ENCODE measurements around the gene RNF224. TPM values are rescaled to one million over a fixed set of nuclear protein-coding genes. Genes with fewer than 3 reads are reported as not detected.
"Not testable (repeated sequence)": the region's sequence is repeated elsewhere in the genome, so short reads cannot be mapped to it uniquely, and the experiment has no call there.

Gene RNF224
- polyA plus RNA-seq, 2 of the 4 experiments (the other 2 are of a cell fraction): 0.04 TPM; not detected in 1

DNA sequence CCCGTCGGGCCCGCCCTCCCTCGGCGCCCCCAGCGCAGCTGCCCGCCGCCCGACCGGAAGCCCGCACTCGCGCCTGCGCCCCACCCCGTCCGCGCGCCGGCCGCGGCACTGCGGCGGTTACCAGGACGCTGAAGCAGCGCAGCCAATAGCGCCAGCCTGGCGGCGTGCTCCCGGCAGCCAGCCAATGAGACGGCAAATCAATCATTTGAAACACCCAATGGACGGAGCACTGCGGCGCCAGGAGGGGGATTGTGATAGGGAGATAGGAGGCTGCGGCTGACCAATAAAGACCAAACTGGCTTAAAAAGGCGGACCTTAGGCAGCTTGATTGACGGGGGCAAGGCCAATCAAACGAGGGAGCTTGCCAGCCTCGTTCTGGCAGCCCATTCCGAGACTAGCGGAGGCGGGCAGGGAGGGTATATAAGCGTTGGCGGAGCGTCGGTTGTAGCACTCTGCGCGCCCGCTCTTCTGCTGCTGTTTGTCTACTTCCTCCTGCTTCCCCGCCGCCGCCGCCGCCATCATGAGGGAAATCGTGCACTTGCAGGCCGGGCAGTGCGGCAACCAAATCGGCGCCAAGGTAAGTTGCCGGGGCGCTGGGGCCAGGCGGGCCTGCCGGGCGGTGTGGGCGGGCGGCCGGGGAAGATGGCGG lies 13.7 kb downstream of the RNF224 start, which contains the start of gene TUBB4B (continued):
- TF ChIP-seq CHD4 (IDR thresholded peaks at IDR 0.05; ENCODE audit: borderline replicate concordance) (no peak), NFE2L2 (conservative IDR thresholded peaks at IDR 0.05; ENCODE audit: low read length) (no peak), HDAC2 (IDR thresholded peaks at IDR 0.05) (no peak), JUN (IDR thresholded peaks at IDR 0.05) (peak; percentile 97 to 100), PHF8 (IDR thresholded peaks at IDR 0.05; ENCODE audit: borderline replicate concordance, low read depth) (peak; percentile 52; the same call in 1 of the 2 replicates), CEBPB (IDR thresholded peaks at IDR 0.05) (no peak), EP300 (IDR thresholded peaks at IDR 0.05) (no peak), RARB (CRISPR knock-in tag; IDR thresholded peaks at IDR 0.05) (no peak), GATA3 (IDR thresholded peaks at IDR 0.05; ENCODE audit: borderline replicate concordance) (peak; percentile 28; the same call in 1 of the 2 replicates)
- TF ChIP-seq, protein P1, sequence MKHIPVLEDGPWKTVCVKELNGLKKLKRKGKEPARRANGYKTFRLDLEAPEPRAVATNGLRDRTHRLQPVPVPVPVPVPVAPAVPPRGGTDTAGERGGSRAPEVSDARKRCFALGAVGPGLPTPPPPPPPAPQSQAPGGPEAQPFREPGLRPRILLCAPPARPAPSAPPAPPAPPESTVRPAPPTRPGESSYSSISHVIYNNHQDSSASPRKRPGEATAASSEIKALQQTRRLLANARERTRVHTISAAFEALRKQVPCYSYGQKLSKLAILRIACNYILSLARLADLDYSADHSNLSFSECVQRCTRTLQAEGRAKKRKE (CRISPR knock-in tag; IDR thresholded peaks at IDR 0.05; ENCODE audit: low read depth): no peak
- TF ChIP-seq, protein P2, sequence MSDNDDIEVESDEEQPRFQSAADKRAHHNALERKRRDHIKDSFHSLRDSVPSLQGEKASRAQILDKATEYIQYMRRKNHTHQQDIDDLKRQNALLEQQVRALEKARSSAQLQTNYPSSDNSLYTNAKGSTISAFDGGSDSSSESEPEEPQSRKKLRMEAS (IDR thresholded peaks at IDR 0.05): peak; percentile 17; the same call in 1 of the 2 replicates

DNA sequence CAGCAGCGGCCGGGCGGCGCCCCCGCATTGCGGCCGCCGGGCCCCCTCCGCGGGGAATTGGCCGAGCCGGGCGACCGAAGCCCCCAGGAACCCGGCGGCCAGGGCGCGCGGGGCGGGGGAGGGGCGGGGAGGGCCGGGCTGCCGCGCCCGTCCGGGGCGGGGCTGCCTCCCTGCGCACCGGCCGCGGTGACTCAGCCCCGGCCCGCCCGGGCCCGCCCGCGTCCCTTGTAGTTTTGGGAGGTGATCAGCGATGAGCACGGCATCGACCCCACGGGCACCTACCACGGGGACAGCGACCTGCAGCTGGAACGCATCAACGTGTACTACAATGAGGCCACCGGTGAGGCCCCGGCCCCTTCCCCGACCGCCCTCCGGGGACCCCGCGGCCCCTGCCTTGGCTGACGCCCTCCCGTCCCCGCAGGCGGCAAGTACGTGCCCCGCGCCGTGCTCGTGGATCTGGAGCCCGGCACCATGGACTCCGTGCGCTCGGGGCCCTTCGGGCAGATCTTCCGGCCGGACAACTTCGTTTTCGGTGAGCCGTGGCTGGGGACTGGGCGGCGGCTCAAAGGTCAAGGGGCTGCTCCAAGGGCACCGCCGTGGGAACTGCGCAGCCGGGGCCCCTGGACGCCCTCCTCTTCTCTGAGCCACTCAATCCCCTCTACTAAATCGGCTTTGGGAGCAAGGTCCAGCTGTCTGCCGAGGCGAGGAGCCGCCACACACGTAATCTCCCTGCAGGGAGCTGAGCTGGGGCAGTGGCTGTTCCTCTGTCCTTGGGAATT lies 14.4 kb downstream of the RNF224 start:
- CTCF ChIA-PET: interaction anchor here (1.0 to 13.1 kb wide), 9 partner anchors 8 to 212 kb away, joined by 3 to 236 read pairs (median 3); partner anchors contain the start of genes CYSRT1, NELFB, NRARP and RNF208
- Histone ChIP-seq H3K4me1 (peaks cover 48% of the 10 kb centered on the region), H3K4me2 (peak overlapping the region; percentile 98), H3K9me3 (no peaks in the 10 kb centered on the region), H3K4me3 (peak overlapping the region; percentile 91), H3K27ac (peak overlapping the region; percentile 98 to 99)
- no peak for TF ChIP-seq TP53 (CRISPR knock-in tag; IDR thresholded peaks at IDR 0.05)
- TF ChIP-seq, protein P3, sequence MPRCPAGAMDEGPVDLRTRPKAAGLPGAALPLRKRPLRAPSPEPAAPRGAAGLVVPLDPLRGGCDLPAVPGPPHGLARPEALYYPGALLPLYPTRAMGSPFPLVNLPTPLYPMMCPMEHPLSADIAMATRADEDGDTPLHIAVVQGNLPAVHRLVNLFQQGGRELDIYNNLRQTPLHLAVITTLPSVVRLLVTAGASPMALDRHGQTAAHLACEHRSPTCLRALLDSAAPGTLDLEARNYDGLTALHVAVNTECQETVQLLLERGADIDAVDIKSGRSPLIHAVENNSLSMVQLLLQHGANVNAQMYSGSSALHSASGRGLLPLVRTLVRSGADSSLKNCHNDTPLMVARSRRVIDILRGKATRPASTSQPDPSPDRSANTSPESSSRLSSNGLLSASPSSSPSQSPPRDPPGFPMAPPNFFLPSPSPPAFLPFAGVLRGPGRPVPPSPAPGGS (IDR thresholded peaks at IDR 0.05): 0 out of 3 replicates have a peak, but pooled peaks have one; percentile 46
- TF ChIP-seq FOSL2 (IDR thresholded peaks at IDR 0.05): peak; percentile 42; the same call in 1 of the 2 replicates
- TF ChIP-seq FOSL2 (CRISPR knock-in tag; IDR thresholded peaks at IDR 0.05): peak; percentile 50
- peak in 1 of 2 experiments; percentile 78; a peak in 3 of 5 replicates for TF ChIP-seq JUN (IDR thresholded peaks at IDR 0.05)
- WGBS (ENCODE audit: missing lambda C conversion rate): 3% methylated on average over 28 of the region's 83 CpGs
- no peak for FAIRE-seq
- peak in 1 of 2 experiments; percentile 1; a peak in 1 of 6 replicates for ATAC-seq
- DNase-seq (ENCODE audit: low read depth in 1 of 2, low spot score in 1 of 2): no peak
- POLR2A ChIA-PET: interaction anchor here (0.6 to 3.3 kb wide), 21 partner anchors 8 to 407 kb away, joined by 3 to 97 read pairs (median 9); partner anchors contain the start of genes ANAPC2, DPP7, MAN1B1 and NELFB

DNA sequence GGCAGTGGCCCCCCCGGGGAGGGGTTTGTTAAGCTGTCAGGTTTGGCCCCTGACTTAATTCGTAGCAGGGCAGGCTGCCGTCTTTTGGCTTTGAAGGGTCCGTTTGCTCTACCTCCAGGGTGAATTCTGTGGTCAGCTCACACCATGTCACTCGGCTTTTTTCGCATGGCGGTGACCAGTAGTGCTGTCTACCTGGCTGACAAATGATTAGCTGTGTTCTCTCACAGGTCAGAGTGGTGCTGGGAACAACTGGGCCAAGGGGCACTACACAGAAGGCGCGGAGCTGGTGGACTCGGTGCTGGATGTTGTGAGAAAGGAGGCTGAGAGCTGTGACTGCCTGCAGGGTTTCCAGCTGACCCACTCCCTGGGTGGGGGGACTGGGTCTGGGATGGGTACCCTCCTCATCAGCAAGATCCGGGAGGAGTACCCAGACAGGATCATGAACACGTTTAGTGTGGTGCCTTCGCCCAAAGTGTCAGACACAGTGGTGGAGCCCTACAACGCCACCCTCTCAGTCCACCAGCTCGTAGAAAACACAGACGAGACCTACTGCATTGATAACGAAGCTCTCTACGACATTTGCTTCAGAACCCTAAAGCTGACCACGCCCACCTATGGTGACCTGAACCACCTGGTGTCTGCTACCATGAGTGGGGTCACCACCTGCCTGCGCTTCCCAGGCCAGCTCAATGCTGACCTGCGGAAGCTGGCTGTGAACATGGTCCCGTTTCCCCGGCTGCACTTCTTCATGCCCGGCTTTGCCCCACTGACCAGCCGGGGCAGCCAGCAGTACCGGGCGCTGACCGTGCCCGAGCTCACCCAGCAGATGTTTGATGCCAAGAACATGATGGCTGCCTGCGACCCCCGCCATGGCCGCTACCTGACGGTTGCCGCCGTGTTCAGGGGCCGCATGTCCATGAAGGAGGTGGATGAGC lies 15.2 kb downstream of the RNF224 start:
- POLR2A ChIA-PET: interaction anchor here (0.6 to 3.3 kb wide), 6 partner anchors 12 to 408 kb away, joined by 3 to 97 read pairs (median 4); partner anchors contain the start of genes MAN1B1 and NELFB
- peak overlapping the region; percentile 98 to 99 for H3K27ac ChIP-seq
- DNase-seq (ENCODE audit: low read depth in 1 of 2, low spot score in 1 of 2): no peak
- CTCF ChIA-PET: interaction anchor here (0.6 to 13.1 kb wide), 6 partner anchors 18 to 208 kb away, joined by 3 to 236 read pairs (median 3); partner anchors contain the start of genes CYSRT1, NELFB and TOR4A
- FAIRE-seq: no peak
- H3K4me2 ChIP-seq: peak overlapping the region; percentile 98
- ATAC-seq: no peak
- 61% methylated on average over 25 of the region's 36 CpGs for WGBS (ENCODE audit: missing lambda C conversion rate)
- TF ChIP-seq POLR2AphosphoS2 (conservative IDR thresholded peaks at IDR 0.05; ENCODE audit: low read length) (no peak), HEYL (CRISPR knock-in tag; IDR thresholded peaks at IDR 0.05) (no peak), MYC (IDR thresholded peaks at IDR 0.05; ENCODE audit: borderline replicate concordance, low read length) (no peak), CBX2 (IDR thresholded peaks at IDR 0.05; ENCODE audit: borderline replicate concordance, low read depth) (no peak), MAZ (IDR thresholded peaks at IDR 0.05; ENCODE audit: borderline replicate concordance, low read depth, low read length) (no peak), BHLHE40 (IDR thresholded peaks at IDR 0.05; ENCODE audit: low read depth, low read length) (no peak), HDAC2 (IDR thresholded peaks at IDR 0.05) (no peak), TFCP2L1 (CRISPR knock-in tag; IDR thresholded peaks at IDR 0.05) (no peak)
- TF ChIP-seq, protein P2 (IDR thresholded peaks at IDR 0.05): no peak; the same call in 1 of the 2 replicates
- peak overlapping the region; percentile 91 for H3K4me3 ChIP-seq
- peaks cover 39% of the 10 kb centered on the region for H3K4me1 ChIP-seq
- H3K9me3 ChIP-seq: no peaks in the 10 kb centered on the region

DNA sequence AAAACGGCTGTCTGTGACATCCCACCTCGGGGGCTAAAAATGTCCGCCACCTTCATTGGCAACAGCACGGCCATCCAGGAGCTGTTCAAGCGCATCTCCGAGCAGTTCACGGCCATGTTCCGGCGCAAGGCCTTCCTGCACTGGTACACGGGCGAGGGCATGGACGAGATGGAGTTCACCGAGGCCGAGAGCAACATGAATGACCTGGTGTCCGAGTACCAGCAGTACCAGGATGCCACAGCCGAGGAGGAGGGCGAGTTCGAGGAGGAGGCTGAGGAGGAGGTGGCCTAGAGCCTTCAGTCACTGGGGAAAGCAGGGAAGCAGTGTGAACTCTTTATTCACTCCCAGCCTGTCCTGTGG lies 15.9 kb downstream of the RNF224 start:
- Histone ChIP-seq H3K4me1 (peaks cover 32% of the 10 kb centered on the region), H3K4me3 (0 out of 3 replicates have a peak overlapping the region, but pooled peaks have one; percentile 8), H3K4me2 (peak overlapping the region; percentile 98)
- H3K27ac ChIP-seq; FAIRE-seq; ATAC-seq; DNase-seq (ENCODE audit: low read depth in 1 of 2, low spot score in 1 of 2); H3K9me3 ChIP-seq: not testable (repeated sequence)
- 86% methylated on average over 13 of the region's 18 CpGs for WGBS (ENCODE audit: missing lambda C conversion rate)
- ChIA-PET POLR2A (interaction anchor here (0.6 to 3.3 kb wide), 3 partner anchors 12 to 130 kb away, joined by 4 to 97 read pairs (median 7); partner anchors contain the start of gene NELFB), CTCF (interaction anchor here (0.6 to 13.1 kb wide), 4 partner anchors 18 to 209 kb away, joined by 3 to 236 read pairs (median 3); partner anchors contain the start of genes CYSRT1, NELFB and TOR4A)
